Esophagus (tissue), 2 donors: ENCODE measurements around the gene METTL25. TPM values are rescaled to one million over a fixed set of nuclear protein-coding genes. Genes with fewer than 3 reads are reported as not detected.

Experiments
- H3K27ac ChIP-seq, 2 donors: one replicate each; pipeline ENCODE4 v1.5.1; 2013; ENCODE audit warnings: low read depth in 2 of 2, mild to moderate bottlenecking in 2 of 2, inconsistent platforms in 1 of 2, low read length in 1 of 2, moderate library complexity in 1 of 2
- H3K27me3 ChIP-seq, 2 donors: one replicate each; pipeline ENCODE4 v1.6.1; 2013; ENCODE audit warnings: low read length in 2 of 2, control low read depth in 1 of 2, mild to moderate bottlenecking in 1 of 2; ENCODE audit not compliant: insufficient read depth in 2 of 2, control insufficient read depth in 1 of 2
- H3K36me3 ChIP-seq, 2 donors: one replicate each; pipeline ENCODE4 v1.6.1; 2013; ENCODE audit warnings: low read length in 1 of 2; ENCODE audit not compliant: control insufficient read depth in 2 of 2, insufficient read depth in 2 of 2
- H3K4me1 ChIP-seq, 2 donors: one replicate each; pipeline ENCODE4 v1.6.1; 2013; ENCODE audit warnings: low read length in 1 of 2; ENCODE audit not compliant: control insufficient read depth in 2 of 2, insufficient read depth in 2 of 2
- H3K4me3 ChIP-seq, 2 donors: one replicate each; pipeline ENCODE4 v1.5.1; 2013; ENCODE audit warnings: low read length in 2 of 2, mild to moderate bottlenecking in 2 of 2, low read depth in 1 of 2, moderate library complexity in 1 of 2
- H3K9me3 ChIP-seq, 2 donors: one replicate each; pipeline ENCODE4 v1.6.1; 2013; ENCODE audit warnings: mild to moderate bottlenecking in 2 of 2, low read depth in 1 of 2, low read length in 1 of 2, moderate library complexity in 1 of 2; ENCODE audit not compliant: control insufficient read depth in 2 of 2, insufficient read depth in 1 of 2
- WGBS, 2 donors: extraction: QIAGEN DNeasy Blood & Tissue Kit; methylation state at CpG; one replicate each; pipeline ENCODE4 v1.1.7; 2013; 5-methylcytosine and 5-hydroxymethylcytosine counted together
- polyA plus RNA-seq, 2 donors: library from polyadenylated mRNA; stranded (reverse); fragments of 200-250 nt; gene quantifications; one replicate each; pipeline ENCODE4 v1.2.3, GENCODE V29; 2013
- donor health status: healthy with polysubstance abuse.
- donor health status: Bipolar disorder and iron deficiency.

The METTL25 gene
- polyA plus RNA-seq, 2 donors: 4.6 to 7.1 TPM

- H3K27me3 ChIP-seq: no peaks in the 10 kb centered on the region
- H3K9me3 ChIP-seq: no peaks in the 10 kb centered on the region
- H3K4me1 ChIP-seq: no peaks in the 10 kb centered on the region
- no peak overlapping the region for H3K4me3 ChIP-seq
- H3K36me3 ChIP-seq: no peaks in the 10 kb centered on the region
- WGBS, 2 donors: 67 to 73% methylated on average over 2 of the region's 2 CpGs
- H3K27ac ChIP-seq: no peak overlapping the region
Observed at GRCh38 chr12:82383930-82384552, 25.7 kb downstream of the METTL25 start.

GRCh38 chr12:82398879-82399278 lies 40.5 kb downstream of the METTL25 start:
- no peaks in the 10 kb centered on the region for H3K36me3 ChIP-seq
- no peaks in the 10 kb centered on the region for H3K9me3 ChIP-seq
- H3K27me3 ChIP-seq: no peaks in the 10 kb centered on the region
- H3K27ac ChIP-seq: no peak overlapping the region
- H3K4me3 ChIP-seq: no peak overlapping the region
- H3K4me1 ChIP-seq: no peaks in the 10 kb centered on the region

GRCh38 chr12:82400819-82401218 lies 42.5 kb downstream of the METTL25 start:
- no peaks in the 10 kb centered on the region for H3K36me3 ChIP-seq
- H3K4me1 ChIP-seq: no peaks in the 10 kb centered on the region
- no peaks in the 10 kb centered on the region for H3K9me3 ChIP-seq
- no peak overlapping the region for H3K4me3 ChIP-seq
- H3K27ac ChIP-seq: no peak overlapping the region
- H3K27me3 ChIP-seq: no peaks in the 10 kb centered on the region
- 76 to 80% methylated on average over 2 of the region's 2 CpGs for WGBS, 2 donors

GRCh38 chr12:82406651-82407050 lies 48.3 kb downstream of the METTL25 start:
- Histone ChIP-seq H3K4me1 (no peaks in the 10 kb centered on the region), H3K27ac (no peak overlapping the region), H3K36me3 (peaks cover 0 to 2% of the 10 kb centered on the region in 2 donors), H3K4me3 (no peak overlapping the region), H3K27me3 (no peaks in the 10 kb centered on the region), H3K9me3 (no peaks in the 10 kb centered on the region)
- WGBS, 2 donors: 73 to 82% methylated on average over 1 of the region's 1 CpG

- Histone ChIP-seq H3K27ac (no peak overlapping the region), H3K4me1 (no peaks in the 10 kb centered on the region), H3K27me3 (no peaks in the 10 kb centered on the region), H3K36me3 (peaks cover 0 to 2% of the 10 kb centered on the region in 2 donors), H3K9me3 (no peaks in the 10 kb centered on the region), H3K4me3 (no peak overlapping the region)
- WGBS, 2 donors: 74 to 84% methylated on average over 5 of the region's 5 CpGs
Observed at GRCh38 chr12:82407481-82407880, 49.2 kb downstream of the METTL25 start.

GRCh38 chr12:82408844-82409243 lies 50.5 kb downstream of the METTL25 start:
- WGBS, 2 donors: 97% methylated on average over 1 of the region's 1 CpG
- Histone ChIP-seq H3K27me3 (no peaks in the 10 kb centered on the region), H3K36me3 (peaks cover 0 to 2% of the 10 kb centered on the region in 2 donors), H3K27ac (no peak overlapping the region), H3K4me1 (no peaks in the 10 kb centered on the region), H3K9me3 (no peaks in the 10 kb centered on the region), H3K4me3 (no peak overlapping the region)

GRCh38 chr12:82411546-82412230 lies 53.4 kb downstream of the METTL25 start:
- H3K4me1 ChIP-seq: no peaks in the 10 kb centered on the region
- 87 to 89% methylated on average over 4 of the region's 4 CpGs for WGBS, 2 donors
- no peak overlapping the region for H3K27ac ChIP-seq
- H3K27me3 ChIP-seq: no peaks in the 10 kb centered on the region
- H3K9me3 ChIP-seq: no peaks in the 10 kb centered on the region
- no peak overlapping the region for H3K4me3 ChIP-seq
- peaks cover 0 to 2% of the 10 kb centered on the region in 2 donors for H3K36me3 ChIP-seq

- WGBS, 2 donors: 97 to 98% methylated on average over 1 of the region's 1 CpG
- H3K4me3 ChIP-seq: no peak overlapping the region
- H3K27me3 ChIP-seq: no peaks in the 10 kb centered on the region
- H3K4me1 ChIP-seq: no peaks in the 10 kb centered on the region
- H3K27ac ChIP-seq: no peak overlapping the region
- H3K9me3 ChIP-seq: no peaks in the 10 kb centered on the region
- H3K36me3 ChIP-seq: peaks cover 0 to 2% of the 10 kb centered on the region in 2 donors
Observed at GRCh38 chr12:82412246-82412645, 53.9 kb downstream of the METTL25 start.

- 88% methylated on average over 2 of the region's 2 CpGs for WGBS, 2 donors
- no peaks in the 10 kb centered on the region for H3K9me3 ChIP-seq
- H3K27ac ChIP-seq: no peak overlapping the region
- H3K36me3 ChIP-seq: peaks cover 0 to 2% of the 10 kb centered on the region in 2 donors
- H3K27me3 ChIP-seq: no peaks in the 10 kb centered on the region
- H3K4me1 ChIP-seq: no peaks in the 10 kb centered on the region
- no peak overlapping the region for H3K4me3 ChIP-seq
Observed at GRCh38 chr12:82414044-82414443, 55.7 kb downstream of the METTL25 start.

GRCh38 chr12:82414926-82415325 lies 56.6 kb downstream of the METTL25 start:
- H3K36me3 ChIP-seq: peaks cover 0 to 3% of the 10 kb centered on the region in 2 donors
- H3K9me3 ChIP-seq: no peaks in the 10 kb centered on the region
- no peaks in the 10 kb centered on the region for H3K27me3 ChIP-seq
- no peaks in the 10 kb centered on the region for H3K4me1 ChIP-seq
- WGBS, 2 donors: 90% methylated on average over 1 of the region's 1 CpG
- H3K4me3 ChIP-seq: no peak overlapping the region
- no peak overlapping the region for H3K27ac ChIP-seq
